Brain microvascular endothelial cell (primary cell): ENCODE measurements around the gene PDLIM4.

Source experiments
- DNase-seq: peaks from one replicate; pipeline ENCODE4 v3.0.0-alpha.2; 2020
- H3K27ac ChIP-seq: fragments of 250-450 bp; sonication (Bioruptor Pico); 2 replicates; pipeline ENCODE4 v1.5.1; 2020; ENCODE audit warnings: mild to moderate bottlenecking, moderate library complexity
- H3K27me3 ChIP-seq: fragments of 250-450 bp; sonication (Bioruptor Pico); replicated peaks from 2 replicates; pipeline ENCODE4 v1.5.1; 2020; ENCODE audit warnings: mild to moderate bottlenecking
- H3K36me3 ChIP-seq: fragments of 250-450 bp; sonication (Bioruptor Pico); replicated peaks from 2 replicates; pipeline ENCODE4 v1.5.1; 2020; ENCODE audit warnings: mild to moderate bottlenecking
- H3K4me3 ChIP-seq: 2 replicates; pipeline ENCODE4 v1.5.1; 2011; ENCODE audit warnings: low read depth, mild to moderate bottlenecking, control low read depth, low read length, moderate library complexity
- CTCF ChIP-seq: IDR thresholded peaks from 2 replicates; pipeline ENCODE4 v1.5.1; 2011; ENCODE audit warnings: low read depth, mild to moderate bottlenecking, moderate library complexity, low read length, control low read depth, inconsistent platforms; ENCODE audit errors: missing control alignments
- in situ Hi-C: cut with HindIII; loops from 2 replicates; pipeline ENCODE4 v1.10.0; 2017; ENCODE audit warnings: low sequenced_read_pairs, low pct_ligation_motif_present

PDLIM4 gene

GRCh38 chr5:132229236-132229635 lies 28.3 kb upstream of the PDLIM4 start:
- no peak for TF ChIP-seq CTCF

GRCh38 chr5:132230871-132231270 lies 26.6 kb upstream of the PDLIM4 start:
- Histone ChIP-seq H3K36me3 (no peaks in the 10 kb centered on the region), H3K27me3 (no peaks in the 10 kb centered on the region), H3K27ac (no peak overlapping the region), H3K4me3 (no peak overlapping the region)
- TF ChIP-seq CTCF, result no peak
- no peak for DNase-seq
- in situ Hi-C loops, result no loop called here

More at GRCh38 chr5:132229236-132229635, 28.3 kb upstream of the PDLIM4 start:
- no peaks in the 10 kb centered on the region for H3K36me3 ChIP-seq
- no peak for DNase-seq
- no peak overlapping the region for H3K4me3 ChIP-seq
- H3K27ac ChIP-seq, result no peak overlapping the region
- in situ Hi-C loops, result no loop called here
- no peaks in the 10 kb centered on the region for H3K27me3 ChIP-seq

- no peak for DNase-seq
- H3K4me3 ChIP-seq, result no peak overlapping the region
- in situ Hi-C loops, result no loop called here
Observed at GRCh38 chr5:132232465-132232864, 25.0 kb upstream of the PDLIM4 start.

GRCh38 chr5:132233081-132233480 lies 24.4 kb upstream of the PDLIM4 start:
- in situ Hi-C loops, result no loop called here
- H3K27ac ChIP-seq, result no peak overlapping the region
- TF ChIP-seq CTCF, result no peak
- no peaks in the 10 kb centered on the region for H3K27me3 ChIP-seq
- DNase-seq, result no peak
- no peaks in the 10 kb centered on the region for H3K36me3 ChIP-seq
- H3K4me3 ChIP-seq, result no peak overlapping the region

More at GRCh38 chr5:132232465-132232864, 25.0 kb upstream of the PDLIM4 start:
- no peaks in the 10 kb centered on the region for H3K36me3 ChIP-seq
- H3K27ac ChIP-seq, result no peak overlapping the region
- TF ChIP-seq CTCF, result no peak
- no peaks in the 10 kb centered on the region for H3K27me3 ChIP-seq

GRCh38 chr5:132233811-132234683 lies 23.4 kb upstream of the PDLIM4 start:
- no peak for DNase-seq
- TF ChIP-seq CTCF, result no peak
- in situ Hi-C loops, result no loop called here
- H3K27ac ChIP-seq, result no peak overlapping the region
- H3K4me3 ChIP-seq, result no peak overlapping the region
- H3K27me3 ChIP-seq, result no peaks in the 10 kb centered on the region
- H3K36me3 ChIP-seq, result no peaks in the 10 kb centered on the region
